C4-2B (cell line): ENCODE data around the gene GAS2.

Experiments used
- CTCF ChIP-seq: fragments of 450-650 bp; conservative IDR thresholded peaks from 2 replicates; pipeline ENCODE4 v1.5.1; 2017; ENCODE audit warnings: mild to moderate bottlenecking
- ZFX ChIP-seq: fragments of 450-650 bp; IDR thresholded peaks from 2 replicates; pipeline ENCODE4 v1.6.1; 2017

GRCh38 chr11:22681281-22681812 lies 14.9 kb downstream of the GAS2 start:
- TF ChIP-seq CTCF: no peak
- TF ChIP-seq ZFX: no peak
